EL (cell line): ENCODE data around the gene MAP2K4.
A peak's percentile ranks its signal among the peaks of the same experiment; 100 is the strongest.

Source experiments
- DNase-seq: peaks from one replicate; pipeline ENCODE4 v3.0.0-alpha.2; 2016

MAP2K4 gene

GRCh38 chr17:12178644-12179330, 158.1 kb downstream of the MAP2K4 start:
- no peak for DNase-seq

GRCh38 chr17:12180644-12181261, 160.1 kb downstream of the MAP2K4 start:
- peak; percentile 55 for DNase-seq

- no peak for DNase-seq
Observed at GRCh38 chr17:12187658-12188057, 167.0 kb downstream of the MAP2K4 start.

GRCh38 chr17:12193144-12193735, 172.6 kb downstream of the MAP2K4 start:
- DNase-seq = no peak
